Prostate gland (tissue), 2 donors: ENCODE data around the gene IRS1. TPM values are rescaled to one million over a fixed set of nuclear protein-coding genes. Genes with fewer than 3 reads are reported as not detected.

Experiments
- DNase-seq: peaks from one replicate; pipeline ENCODE4 v3.0.0-alpha.2; 2019; ENCODE audit warnings: low spot score
- H3K27ac ChIP-seq, 2 donors: fragments of 200-600 bp; sonication (generic); 2 replicates each; pipeline ENCODE4 v1.5.1; 2017 to 2019
- H3K27me3 ChIP-seq: fragments of 200-600 bp; sonication (generic); replicated peaks from 2 replicates; pipeline ENCODE4 v1.5.1; 2019; ENCODE audit not compliant: insufficient read depth
- H3K36me3 ChIP-seq, 2 donors: fragments of 200-600 bp; sonication (generic); 1 replicate in 1 of 2; 2 replicates in 1 of 2; pipeline versions ENCODE4 v1.5.1 to v1.8.1; 2017 to 2019
- H3K4me1 ChIP-seq: fragments of 200-600 bp; sonication (generic); replicated peaks from 2 replicates; pipeline ENCODE4 v1.5.1; 2019
- H3K4me3 ChIP-seq, 2 donors: fragments of 200-600 bp; sonication (generic); 2 replicates each; pipeline ENCODE4 v1.5.1; 2017 to 2019
- H3K9me3 ChIP-seq: fragments of 200-600 bp; sonication (generic); 2 replicates; pipeline ENCODE4 v1.5.1; 2017
- POLR2A ChIP-seq: fragments of 450-650 bp; IDR thresholded peaks from one replicate; pipeline ENCODE4 v1.6.1; 2016; ENCODE audit warnings: antibody characterized with exemption, mild to moderate bottlenecking
- POLR2AphosphoS5 ChIP-seq: sonication (generic); formaldehyde crosslinking; IDR thresholded peaks from one replicate; pipeline ENCODE4 v1.6.1; 2017; ENCODE audit warnings: antibody characterized with exemption
- WGBS: methylation state at CpG from one replicate; pipeline ENCODE4 v1.1.5; 2018; 5-methylcytosine and 5-hydroxymethylcytosine counted together
- intact Hi-C: fragments of 100-400 bp; cut with DNase I; formaldehyde crosslinking; loops from one replicate; pipeline ENCODE4 v1.14.2; 2022
- total RNA-seq, 2 donors: library from RNA; depleted of rRNA; stranded (reverse); fragments of >200 nt; gene quantifications; one replicate each; pipeline ENCODE4 v1.1.0, GENCODE V29; 2016
- TF ChIP-seq, protein P1 (sequence below), 4 experiments: fragments of 200-600 bp in 2 of 4; fragments of 450-650 bp in 2 of 4; sonication (generic) in 2 of 4; IDR thresholded peaks; 1 replicate in 3 of 4; 2 replicates in 1 of 4; pipeline ENCODE4 v1.5.1; 2016 to 2019; ENCODE audit warnings: antibody characterized with exemption in 4 of 4, mild to moderate bottlenecking in 2 of 4, moderate library complexity in 2 of 4

The IRS1 gene
- total RNA-seq, 2 donors from 2014 or later = 37.6 to 40.6 TPM

DNA sequence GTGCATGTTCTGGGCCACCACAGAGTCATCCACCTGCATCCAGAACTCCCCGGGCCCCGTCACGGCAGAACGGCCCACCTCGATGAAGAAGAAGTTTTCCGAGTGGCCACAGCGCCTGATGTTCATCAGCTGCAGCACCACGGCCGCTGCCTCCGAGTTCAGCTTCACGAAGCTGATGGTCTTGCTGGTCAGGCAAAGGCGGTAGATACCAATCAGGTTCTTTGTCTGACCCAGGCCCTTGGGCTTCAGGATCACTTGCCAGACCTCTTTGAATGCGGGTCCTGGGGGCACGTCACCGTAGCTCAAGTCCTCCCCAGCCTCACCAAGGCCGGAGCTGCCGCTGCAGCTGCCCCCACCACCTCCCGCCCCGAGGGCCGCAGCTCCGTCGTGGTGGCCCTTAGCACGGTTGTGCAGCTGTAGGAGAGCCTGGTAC, 1.6 kb downstream of the IRS1 start:
- H3K9me3 ChIP-seq = no peaks in the 10 kb centered on the region
- H3K4me3 ChIP-seq = peak overlapping the region; percentile 52 to 60
- H3K27ac ChIP-seq = peak overlapping the region; percentile 92 to 93
- no peaks in the 10 kb centered on the region for H3K36me3 ChIP-seq
- TF ChIP-seq POLR2AphosphoS5 (no peak), POLR2A (no peak)
- TF ChIP-seq, protein P1, sequence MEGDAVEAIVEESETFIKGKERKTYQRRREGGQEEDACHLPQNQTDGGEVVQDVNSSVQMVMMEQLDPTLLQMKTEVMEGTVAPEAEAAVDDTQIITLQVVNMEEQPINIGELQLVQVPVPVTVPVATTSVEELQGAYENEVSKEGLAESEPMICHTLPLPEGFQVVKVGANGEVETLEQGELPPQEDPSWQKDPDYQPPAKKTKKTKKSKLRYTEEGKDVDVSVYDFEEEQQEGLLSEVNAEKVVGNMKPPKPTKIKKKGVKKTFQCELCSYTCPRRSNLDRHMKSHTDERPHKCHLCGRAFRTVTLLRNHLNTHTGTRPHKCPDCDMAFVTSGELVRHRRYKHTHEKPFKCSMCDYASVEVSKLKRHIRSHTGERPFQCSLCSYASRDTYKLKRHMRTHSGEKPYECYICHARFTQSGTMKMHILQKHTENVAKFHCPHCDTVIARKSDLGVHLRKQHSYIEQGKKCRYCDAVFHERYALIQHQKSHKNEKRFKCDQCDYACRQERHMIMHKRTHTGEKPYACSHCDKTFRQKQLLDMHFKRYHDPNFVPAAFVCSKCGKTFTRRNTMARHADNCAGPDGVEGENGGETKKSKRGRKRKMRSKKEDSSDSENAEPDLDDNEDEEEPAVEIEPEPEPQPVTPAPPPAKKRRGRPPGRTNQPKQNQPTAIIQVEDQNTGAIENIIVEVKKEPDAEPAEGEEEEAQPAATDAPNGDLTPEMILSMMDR (IDR thresholded peaks at IDR 0.05) = no peak
- intact Hi-C loops = loop anchor here (5.0 to 10.0 kb wide), 5 partner anchors 76 to 583 kb away; no protein-coding TSS in a partner anchor
- WGBS = 16% methylated on average over 22 of the region's 23 CpGs
- H3K27me3 ChIP-seq = no peaks in the 10 kb centered on the region
- H3K4me1 ChIP-seq = no peaks in the 10 kb centered on the region
- DNase-seq = no peak

DNA sequence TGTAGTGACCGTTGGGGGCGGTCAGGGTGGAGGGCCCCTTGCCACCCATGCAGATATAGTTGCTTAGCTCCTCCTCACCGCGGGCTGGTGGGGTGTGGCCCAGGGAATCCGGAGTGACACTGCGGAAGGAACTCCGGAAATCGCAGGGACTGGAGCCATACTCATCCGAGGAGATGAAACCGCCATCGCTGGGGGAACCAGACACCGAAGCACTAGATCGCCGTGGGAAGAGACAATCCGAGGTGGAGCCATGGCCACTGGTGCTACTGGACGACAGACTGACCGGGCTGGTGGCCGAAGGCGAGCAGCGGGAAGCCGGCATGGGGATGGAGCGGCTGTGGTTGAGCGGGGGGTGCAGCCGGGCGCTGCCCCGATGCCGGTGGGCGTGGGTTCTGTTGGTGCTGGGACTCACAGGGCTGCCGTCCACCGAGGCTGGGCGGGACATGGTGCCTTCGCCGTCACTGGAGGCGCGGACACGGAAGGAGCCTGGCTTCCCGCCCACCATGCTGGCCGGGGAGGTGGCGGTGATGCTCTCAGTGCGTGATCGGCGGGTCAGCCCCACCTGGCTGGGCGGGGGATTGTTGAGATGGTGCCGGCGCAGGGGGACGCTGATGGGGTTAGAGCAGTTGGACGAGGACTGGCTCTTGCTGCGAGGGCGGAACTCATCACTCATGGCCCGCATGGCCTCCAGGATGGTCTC, 2.2 kb downstream of the IRS1 start:
- Histone ChIP-seq H3K9me3 (no peaks in the 10 kb centered on the region), H3K4me3 (peak overlapping the region; percentile 52 to 60), H3K27me3 (no peaks in the 10 kb centered on the region), H3K27ac (peak overlapping the region; percentile 92 to 93), H3K36me3 (no peaks in the 10 kb centered on the region), H3K4me1 (no peaks in the 10 kb centered on the region)
- peak; percentile 49 for DNase-seq
- no peak for TF ChIP-seq POLR2AphosphoS5
- TF ChIP-seq POLR2A = peak; percentile 49
- TF ChIP-seq, protein P1 (IDR thresholded peaks at IDR 0.05) = no peak
- 41% methylated on average over 49 of the region's 50 CpGs for WGBS
- intact Hi-C loops = loop anchor here (5.0 to 10.0 kb wide), 5 partner anchors 75 to 583 kb away; no protein-coding TSS in a partner anchor

DNA sequence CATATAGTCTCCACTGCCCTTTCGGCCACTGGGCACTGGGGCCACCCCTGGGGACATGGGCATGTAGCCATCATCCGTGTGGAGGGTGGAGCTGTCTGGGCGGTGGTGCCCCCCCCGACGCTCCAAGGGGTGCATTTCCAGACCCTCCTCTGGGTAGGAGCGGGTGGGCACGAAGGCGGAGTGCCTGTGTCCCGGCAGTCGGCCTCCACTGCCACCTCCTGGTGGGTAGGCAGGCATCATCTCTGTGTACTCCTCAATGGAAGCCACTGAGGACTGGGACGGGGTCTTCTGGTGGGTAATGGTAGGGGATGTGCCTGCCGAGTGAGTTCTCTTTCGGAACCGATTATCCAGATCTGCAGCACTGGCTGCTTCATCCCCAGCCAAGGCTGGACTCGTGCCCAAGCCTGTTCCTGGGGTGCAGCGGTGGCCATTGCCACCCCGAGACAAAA, 2.8 kb downstream of the IRS1 start:
- Histone ChIP-seq H3K27me3 (no peaks in the 10 kb centered on the region), H3K27ac (peak overlapping the region; percentile 92 to 93), H3K4me1 (no peaks in the 10 kb centered on the region), H3K4me3 (peak overlapping the region; percentile 52 to 60), H3K9me3 (no peaks in the 10 kb centered on the region), H3K36me3 (no peaks in the 10 kb centered on the region)
- DNase-seq = peak; percentile 58
- 38% methylated on average over 11 of the region's 17 CpGs for WGBS
- intact Hi-C loops = loop anchor here (5.0 to 10.0 kb wide), 5 partner anchors 75 to 582 kb away; no protein-coding TSS in a partner anchor
- peak; percentile 32 for TF ChIP-seq POLR2AphosphoS5
- no peak for TF ChIP-seq POLR2A
- TF ChIP-seq, protein P1 (IDR thresholded peaks at IDR 0.05) = peak; percentile 39 to 82 (median 68)

DNA sequence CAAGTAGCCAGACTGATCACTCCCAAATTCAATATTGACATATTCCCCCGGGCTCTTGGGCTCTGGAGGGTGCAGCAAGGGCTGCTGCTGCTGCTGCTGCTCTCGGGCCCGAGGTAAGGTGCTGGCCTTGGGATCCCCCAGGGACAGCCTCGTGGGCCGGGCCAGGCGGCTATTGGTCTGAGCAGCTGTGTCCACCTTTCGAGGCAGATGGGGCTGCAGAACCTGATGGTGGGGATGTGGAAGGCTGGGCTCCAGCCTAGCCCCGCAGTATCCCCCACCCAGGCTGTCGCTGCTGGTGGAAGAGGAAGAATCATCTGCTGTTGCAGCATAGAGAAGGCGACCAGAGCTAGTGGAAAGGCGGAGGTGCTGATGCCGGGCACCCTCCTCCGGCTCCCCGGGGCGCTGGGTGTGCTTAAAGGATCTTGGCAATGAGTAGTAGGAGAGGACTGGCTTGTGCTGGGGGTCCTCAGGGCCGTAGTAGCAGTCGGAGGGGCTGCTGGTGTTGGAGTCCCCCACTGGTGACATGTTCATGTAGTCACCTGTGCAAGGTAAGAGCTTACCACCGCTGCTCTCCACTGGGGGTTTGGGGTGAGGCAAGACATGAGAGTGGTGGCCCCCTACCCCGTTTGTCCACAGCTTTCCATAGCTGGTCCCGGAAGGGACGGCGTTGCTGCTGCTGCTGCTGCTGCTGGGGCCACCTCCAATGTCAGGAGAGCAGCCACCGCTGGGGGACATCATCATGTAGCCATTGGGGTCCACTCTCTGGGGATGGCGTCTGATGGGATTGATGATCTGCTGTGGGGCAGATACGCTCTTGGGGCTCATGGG, 3.4 kb downstream of the IRS1 start:
- intact Hi-C loops = loop anchor here (5.0 to 10.0 kb wide), 5 partner anchors 74 to 581 kb away; no protein-coding TSS in a partner anchor
- 48% methylated on average over 25 of the region's 25 CpGs for WGBS
- peak overlapping the region; percentile 52 to 60 for H3K4me3 ChIP-seq
- H3K36me3 ChIP-seq = no peaks in the 10 kb centered on the region
- no peak for DNase-seq
- H3K27ac ChIP-seq = peak overlapping the region; percentile 92 to 93
- H3K9me3 ChIP-seq = no peaks in the 10 kb centered on the region
- TF ChIP-seq, protein P1 (IDR thresholded peaks at IDR 0.05) = no peak
- TF ChIP-seq POLR2A (no peak), POLR2AphosphoS5 (no peak)
- H3K27me3 ChIP-seq = no peaks in the 10 kb centered on the region
- H3K4me1 ChIP-seq = no peaks in the 10 kb centered on the region
